ENCODE results near the gene TRPM2. TPM values are rescaled to one million over a fixed set of nuclear protein-coding genes. Genes with fewer than 3 reads are reported as not detected.
"Not testable (repeated sequence)": the region's sequence is repeated elsewhere in the genome, so short reads cannot be mapped to it uniquely, and the experiment has no call there.

Gene TRPM2
- total and polyA plus RNA-seq, 3 experiments from 2014 or later, result 1.9 to 2.6 (median 2.4) TPM

DNA sequence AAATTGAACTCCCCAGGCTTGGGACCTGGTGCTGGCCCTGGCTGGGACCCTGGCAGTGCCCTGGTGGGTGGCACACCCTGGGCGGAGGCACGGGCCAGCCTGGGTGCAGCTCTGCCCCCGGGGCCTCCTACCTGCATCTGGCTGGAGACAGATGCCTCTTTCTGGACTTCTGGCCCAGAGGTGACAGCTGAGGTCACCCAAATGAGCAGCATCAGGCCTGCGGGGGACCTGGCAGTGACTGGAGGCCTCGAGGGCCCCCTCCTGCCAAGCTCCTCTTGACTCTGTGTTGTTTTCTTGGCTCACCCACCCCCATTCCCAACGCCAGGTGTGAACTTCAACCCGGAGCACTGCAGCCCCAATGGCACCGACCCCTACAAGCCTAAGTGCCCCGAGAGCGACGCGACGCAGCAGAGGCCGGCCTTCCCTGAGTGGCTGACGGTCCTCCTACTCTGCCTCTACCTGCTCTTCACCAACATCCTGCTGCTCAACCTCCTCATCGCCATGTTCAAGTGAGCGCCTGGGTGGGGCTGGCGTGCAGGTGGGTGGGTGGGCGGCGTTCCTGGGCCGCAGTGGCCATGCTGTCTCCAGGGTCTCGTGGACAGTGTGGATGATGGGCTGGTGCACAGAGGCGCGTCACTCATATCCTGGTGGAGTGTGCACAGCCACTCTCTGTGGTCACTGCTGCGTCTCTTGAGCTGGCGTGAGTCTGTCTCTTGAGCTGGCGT is 60.3 kb downstream of the TRPM2 start:
- H3K4me3 Mint-ChIP-seq, result no peak overlapping the region
- CTCF ChIA-PET, result no interaction called here
- H3K27me3 Mint-ChIP-seq, result peaks cover 0 to 4% of the 10 kb centered on the region in 2 donors
- no peak overlapping the region for H3K27ac Mint-ChIP-seq
- no peaks in the 10 kb centered on the region for H3K9me3 Mint-ChIP-seq
- no peaks in the 10 kb centered on the region for H3K4me1 Mint-ChIP-seq
- H3K36me3 Mint-ChIP-seq, result no peaks in the 10 kb centered on the region
- Histone ChIP-seq H3K36me3 (ENCODE audit: insufficient read depth, low read length) (no peaks in the 10 kb centered on the region), H3K4me3 (ENCODE audit: low read length) (no peak overlapping the region), H3K27ac (ENCODE audit: low read depth, low read length) (no peak overlapping the region), H3K27me3 (ENCODE audit: insufficient read depth, low read length, poor library complexity, severe bottlenecking) (no peaks in the 10 kb centered on the region), H3K9me3 (ENCODE audit: low read length) (no peaks in the 10 kb centered on the region), H3K4me1 (ENCODE audit: insufficient read depth, low read length) (no peaks in the 10 kb centered on the region)
- DNase-seq, result peak in 1 of 5 donors; percentile 37
- POLR2A ChIA-PET, result no interaction called here

DNA sequence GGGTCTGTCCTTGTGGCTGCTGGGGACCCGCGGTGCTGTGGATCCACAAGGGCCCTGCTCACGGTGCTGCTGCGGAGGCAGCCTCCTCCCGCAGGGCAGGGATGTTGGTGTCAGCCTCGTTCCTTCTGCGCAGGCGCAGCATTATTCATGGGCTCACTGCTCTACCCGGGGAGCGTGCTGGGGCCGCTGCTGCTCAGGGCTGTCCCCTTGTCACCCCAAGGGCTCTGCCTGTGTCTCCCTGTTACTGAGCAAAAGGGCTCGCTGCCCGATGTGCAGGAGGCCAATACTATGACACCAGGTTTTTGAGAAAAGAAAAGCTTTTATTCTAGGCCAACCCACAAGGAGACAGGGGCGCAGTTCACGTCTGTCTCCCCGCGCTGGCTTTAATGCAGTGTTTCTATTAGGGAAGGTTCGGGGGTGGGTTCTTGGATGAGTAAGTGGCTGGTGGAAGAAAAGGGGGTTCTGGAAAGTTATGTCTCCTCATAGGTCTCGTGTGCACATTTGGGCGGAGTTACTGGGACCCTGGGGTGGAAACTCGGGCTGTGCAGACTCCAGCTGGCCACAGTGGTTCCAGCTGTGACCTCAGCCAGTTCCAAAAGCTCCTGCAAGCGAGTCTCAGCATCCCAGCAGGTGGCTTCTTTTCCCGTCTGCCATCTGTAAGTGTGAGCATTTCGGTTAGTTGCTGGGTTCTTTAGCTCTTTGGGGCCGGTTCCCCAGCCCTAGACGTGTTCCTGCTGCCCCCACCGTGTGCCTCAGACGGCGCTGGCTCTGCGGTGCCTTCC is 61.1 kb downstream of the TRPM2 start:
- Mint-ChIP-seq H3K27ac (no peak overlapping the region), H3K4me3 (no peak overlapping the region)

DNA sequence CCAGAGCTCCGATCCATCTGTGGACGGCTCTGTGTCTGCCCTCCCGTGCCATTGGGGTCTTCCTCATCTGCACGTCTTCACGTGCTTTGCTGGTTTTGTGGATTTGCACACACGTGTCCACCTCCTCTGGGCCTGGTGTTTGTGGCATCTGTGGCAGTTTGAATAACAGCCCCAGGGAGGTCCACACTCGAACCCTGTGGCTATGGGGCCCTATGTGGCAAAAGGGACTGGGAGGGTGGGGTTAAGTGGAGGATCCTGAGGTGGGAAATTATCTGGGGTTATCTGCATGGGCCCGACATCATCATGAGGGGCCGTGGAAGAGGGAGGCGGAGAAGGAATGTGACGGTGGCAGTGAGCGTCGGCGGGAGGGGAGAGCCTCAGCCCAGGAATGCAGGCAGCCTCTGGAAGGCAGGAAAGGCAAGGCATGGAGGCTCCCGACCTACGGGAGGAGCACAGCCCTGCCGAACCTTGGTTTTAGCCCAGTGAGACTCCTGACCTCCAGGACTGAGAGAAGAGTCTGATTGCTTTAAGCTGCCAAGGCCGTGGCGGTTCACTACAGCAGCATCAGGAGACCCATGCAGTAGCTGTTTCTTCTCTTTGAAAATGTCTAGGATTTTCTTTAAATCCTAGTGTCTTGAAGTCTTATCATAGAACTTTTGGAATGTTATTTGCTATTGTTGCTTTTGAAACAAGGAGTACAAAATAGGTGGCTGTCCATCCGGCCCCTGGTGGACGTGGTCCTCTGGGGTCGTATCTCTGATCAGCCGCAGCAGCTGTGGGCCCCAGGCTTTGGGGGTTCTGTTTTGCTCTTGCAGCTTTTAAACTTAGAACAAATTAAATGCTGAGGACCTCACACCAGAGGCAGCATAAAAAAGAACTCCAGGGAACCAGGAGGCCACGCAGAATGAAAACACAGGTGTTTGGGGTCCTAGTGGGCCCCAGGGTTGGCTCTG is 61.9 kb downstream of the TRPM2 start:
- Histone ChIP-seq H3K36me3 (ENCODE audit: insufficient read depth, low read length) (no peaks in the 10 kb centered on the region), H3K9me3 (ENCODE audit: low read length) (no peaks in the 10 kb centered on the region), H3K4me1 (ENCODE audit: insufficient read depth, low read length) (no peaks in the 10 kb centered on the region), H3K4me3 (ENCODE audit: low read length) (no peak overlapping the region), H3K27me3 (ENCODE audit: insufficient read depth, low read length, poor library complexity, severe bottlenecking) (no peaks in the 10 kb centered on the region), H3K27ac (ENCODE audit: low read depth, low read length) (no peak overlapping the region)
- H3K27ac Mint-ChIP-seq, result no peak overlapping the region
- H3K9me3 Mint-ChIP-seq, result no peaks in the 10 kb centered on the region
- ChIA-PET CTCF (no interaction called here), POLR2A (no interaction called here)
- H3K27me3 Mint-ChIP-seq, result peaks cover 0 to 4% of the 10 kb centered on the region in 2 donors
- no peak for DNase-seq
- peaks cover 0 to 9% (median 0%) of the 10 kb centered on the region in 3 donors for H3K36me3 Mint-ChIP-seq
- H3K4me3 Mint-ChIP-seq, result no peak overlapping the region
- no peaks in the 10 kb centered on the region for H3K4me1 Mint-ChIP-seq

More for the DNA sequence above, 61.1 kb downstream of the TRPM2 start:
- ChIA-PET POLR2A (no interaction called here), CTCF (no interaction called here)
- peaks cover 0 to 4% of the 10 kb centered on the region in 2 donors for H3K27me3 Mint-ChIP-seq
- peaks cover 0 to 3% (median 0%) of the 10 kb centered on the region in 3 donors for H3K36me3 Mint-ChIP-seq
- DNase-seq, result peak in 1 of 5 donors; percentile 31
- H3K9me3 Mint-ChIP-seq, result no peaks in the 10 kb centered on the region
- Histone ChIP-seq H3K4me3 (ENCODE audit: low read length) (no peak overlapping the region), H3K36me3 (ENCODE audit: insufficient read depth, low read length) (no peaks in the 10 kb centered on the region), H3K9me3 (ENCODE audit: low read length) (no peaks in the 10 kb centered on the region), H3K27ac (ENCODE audit: low read depth, low read length) (no peak overlapping the region), H3K4me1 (ENCODE audit: insufficient read depth, low read length) (no peaks in the 10 kb centered on the region), H3K27me3 (ENCODE audit: insufficient read depth, low read length, poor library complexity, severe bottlenecking) (no peaks in the 10 kb centered on the region)
- no peaks in the 10 kb centered on the region for H3K4me1 Mint-ChIP-seq

DNA sequence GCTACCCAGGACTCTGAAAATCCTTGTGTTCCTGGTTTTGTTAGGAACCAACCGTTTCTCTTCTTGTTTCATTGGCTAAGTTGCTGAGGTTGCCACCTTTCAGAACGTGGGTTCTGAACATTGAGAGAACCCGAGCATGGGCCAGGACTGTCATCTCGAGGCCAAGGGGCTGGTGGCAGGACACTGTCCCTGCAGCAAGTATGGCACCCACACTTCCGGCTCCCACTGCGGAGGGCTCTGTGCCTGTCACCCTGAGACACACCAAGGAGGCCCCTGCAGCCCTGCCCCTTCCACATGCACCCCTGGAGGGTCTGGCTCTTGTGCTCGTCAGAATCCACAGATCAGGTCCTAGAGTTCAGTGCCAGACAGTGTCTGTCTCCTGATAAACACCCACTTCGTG is 62.8 kb downstream of the TRPM2 start:
- ChIA-PET CTCF (no interaction called here), POLR2A (no interaction called here)
- H3K4me1 ChIP-seq (ENCODE audit: insufficient read depth, low read length), result no peaks in the 10 kb centered on the region
- Mint-ChIP-seq H3K4me1 (no peaks in the 10 kb centered on the region), H3K4me3 (no peak overlapping the region), H3K27me3 (peaks cover 0 to 4% of the 10 kb centered on the region in 2 donors), H3K27ac (no peak overlapping the region), H3K9me3 (no peaks in the 10 kb centered on the region), H3K36me3 (peaks cover 0 to 9% (median 0%) of the 10 kb centered on the region in 3 donors)
- H3K36me3 ChIP-seq (ENCODE audit: insufficient read depth, low read length), result no peaks in the 10 kb centered on the region
- no peaks in the 10 kb centered on the region for H3K27me3 ChIP-seq (ENCODE audit: insufficient read depth, low read length, poor library complexity, severe bottlenecking)
- H3K9me3 ChIP-seq (ENCODE audit: low read length), result no peaks in the 10 kb centered on the region
- H3K27ac ChIP-seq (ENCODE audit: low read depth, low read length), result no peak overlapping the region
- DNase-seq, result no peak
- no peak overlapping the region for H3K4me3 ChIP-seq (ENCODE audit: low read length)

DNA sequence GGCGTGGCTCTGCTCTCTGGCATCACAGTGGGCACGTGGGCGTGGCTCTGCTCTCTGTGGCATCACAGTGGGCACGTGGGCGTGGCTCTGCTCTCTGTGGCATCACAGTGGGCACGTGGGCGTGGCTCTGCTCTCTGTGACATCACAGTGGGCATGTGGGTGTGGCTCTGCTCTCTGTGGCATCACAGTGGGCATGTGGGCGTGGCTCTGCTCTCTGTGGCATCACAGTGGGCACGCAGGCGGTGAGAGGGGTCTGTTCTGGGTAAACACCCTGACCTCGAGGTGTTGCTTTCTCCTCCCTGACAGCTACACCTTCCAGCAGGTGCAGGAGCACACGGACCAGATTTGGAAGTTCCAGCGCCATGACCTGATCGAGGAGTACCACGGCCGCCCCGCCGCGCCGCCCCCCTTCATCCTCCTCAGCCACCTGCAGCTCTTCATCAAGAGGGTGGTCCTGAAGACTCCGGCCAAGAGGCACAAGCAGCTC is 64.2 kb downstream of the TRPM2 start:
- H3K36me3 ChIP-seq (ENCODE audit: insufficient read depth, low read length); H3K4me3 Mint-ChIP-seq; H3K9me3 ChIP-seq (ENCODE audit: low read length); H3K27ac Mint-ChIP-seq; H3K4me1 ChIP-seq (ENCODE audit: insufficient read depth, low read length); H3K27ac ChIP-seq (ENCODE audit: low read depth, low read length); H3K4me3 ChIP-seq (ENCODE audit: low read length); H3K4me1 Mint-ChIP-seq; POLR2A ChIA-PET; H3K27me3 Mint-ChIP-seq; H3K36me3 Mint-ChIP-seq; H3K9me3 Mint-ChIP-seq; H3K27me3 ChIP-seq (ENCODE audit: insufficient read depth, low read length, poor library complexity, severe bottlenecking): not testable (repeated sequence)
- DNase-seq, result peak in 1 of 5 donors; percentile 30
- CTCF ChIA-PET, result interaction anchor here (1.7 kb wide), 1 partner anchor 112 kb away, joined by 3 read pairs; no protein-coding TSS in a partner anchor

DNA sequence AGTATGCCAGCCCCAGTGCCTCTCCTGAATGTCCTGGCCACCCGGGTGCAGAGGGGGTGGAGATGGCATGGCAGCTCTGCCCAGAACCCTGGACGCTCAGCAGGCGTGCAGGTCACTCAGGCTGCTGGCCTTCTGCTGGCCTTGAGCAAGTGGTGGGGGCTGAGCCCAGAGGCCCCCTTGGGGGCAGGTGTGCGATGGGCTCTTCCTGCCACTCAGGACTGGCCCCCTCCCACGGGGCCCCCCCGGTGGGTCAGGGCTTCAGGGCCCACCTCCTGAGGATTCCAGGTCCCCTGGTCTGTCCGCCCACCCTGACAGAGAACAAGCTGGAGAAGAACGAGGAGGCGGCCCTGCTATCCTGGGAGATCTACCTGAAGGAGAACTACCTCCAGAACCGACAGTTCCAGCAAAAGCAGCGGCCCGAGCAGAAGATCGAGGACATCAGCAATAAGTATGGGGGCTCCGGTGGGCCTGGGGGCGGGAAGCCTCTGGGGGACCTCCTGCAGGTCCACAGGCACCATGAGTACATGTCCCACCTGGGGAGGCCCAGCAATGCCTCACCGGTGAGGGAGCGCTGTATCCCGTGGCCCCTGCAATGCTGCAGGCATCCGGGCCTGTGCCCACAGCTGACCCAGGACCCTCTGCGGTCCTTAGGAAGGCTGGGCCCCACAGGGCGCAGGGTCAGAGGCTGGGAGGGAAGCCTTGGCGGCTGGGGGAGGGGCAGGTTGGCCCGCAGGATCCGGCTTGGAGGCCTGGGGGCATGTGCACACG is 64.9 kb downstream of the TRPM2 start:
- no peak overlapping the region for H3K27ac ChIP-seq (ENCODE audit: low read depth, low read length)
- Mint-ChIP-seq H3K4me1 (no peaks in the 10 kb centered on the region), H3K27me3 (no peaks in the 10 kb centered on the region), H3K27ac (no peak overlapping the region), H3K4me3 (no peak overlapping the region), H3K9me3 (no peaks in the 10 kb centered on the region), H3K36me3 (peaks cover 0 to 9% (median 0%) of the 10 kb centered on the region in 3 donors)
- H3K4me3 ChIP-seq (ENCODE audit: low read length), result no peak overlapping the region
- peak in 1 of 5 donors; percentile 37 for DNase-seq
- H3K9me3 ChIP-seq (ENCODE audit: low read length), result no peaks in the 10 kb centered on the region
- no peaks in the 10 kb centered on the region for H3K27me3 ChIP-seq (ENCODE audit: insufficient read depth, low read length, poor library complexity, severe bottlenecking)
- no peaks in the 10 kb centered on the region for H3K4me1 ChIP-seq (ENCODE audit: insufficient read depth, low read length)
- H3K36me3 ChIP-seq (ENCODE audit: insufficient read depth, low read length), result no peaks in the 10 kb centered on the region
- ChIA-PET CTCF (interaction anchor here (1.7 kb wide), 1 partner anchor 113 kb away, joined by 3 read pairs; no protein-coding TSS in a partner anchor), POLR2A (no interaction called here)

DNA sequence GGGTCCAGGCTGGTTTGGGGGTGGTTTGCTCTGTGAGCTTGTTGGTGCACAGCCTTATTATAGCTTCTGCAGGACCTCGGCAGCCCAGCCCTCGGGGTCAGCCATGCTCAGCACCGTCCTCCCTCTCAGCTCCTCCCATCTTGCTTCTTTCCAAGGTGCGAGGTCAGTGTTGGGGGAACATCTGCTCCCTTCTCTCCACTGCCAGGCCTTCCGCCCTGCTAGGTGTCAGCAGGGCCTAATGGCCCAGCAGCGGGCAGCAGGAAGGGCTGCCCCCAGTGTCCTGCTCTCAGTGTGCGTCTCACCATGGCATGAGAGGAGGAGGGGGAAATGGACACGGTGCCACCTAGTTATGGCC is 65.4 kb downstream of the TRPM2 start:
- Histone ChIP-seq H3K9me3 (ENCODE audit: low read length) (no peaks in the 10 kb centered on the region), H3K4me1 (ENCODE audit: insufficient read depth, low read length) (no peaks in the 10 kb centered on the region), H3K4me3 (ENCODE audit: low read length) (no peak overlapping the region), H3K27me3 (ENCODE audit: insufficient read depth, low read length, poor library complexity, severe bottlenecking) (no peaks in the 10 kb centered on the region), H3K27ac (ENCODE audit: low read depth, low read length) (no peak overlapping the region), H3K36me3 (ENCODE audit: insufficient read depth, low read length) (no peaks in the 10 kb centered on the region)
- Mint-ChIP-seq H3K27me3 (no peaks in the 10 kb centered on the region), H3K4me3 (no peak overlapping the region), H3K27ac (no peak overlapping the region), H3K36me3 (peaks cover 0 to 9% (median 0%) of the 10 kb centered on the region in 3 donors), H3K4me1 (no peaks in the 10 kb centered on the region), H3K9me3 (no peaks in the 10 kb centered on the region)
- POLR2A ChIA-PET, result no interaction called here
- peak in 1 of 5 donors; percentile 30 for DNase-seq
- CTCF ChIA-PET, result interaction anchor here (1.7 kb wide), 1 partner anchor 114 kb away, joined by 3 read pairs; no protein-coding TSS in a partner anchor

Data from CD8-positive, alpha-beta memory T cell (primary cell).